Measurements from ENCODE around the gene ARL15. TPM values are rescaled to one million over a fixed set of nuclear protein-coding genes. Genes with fewer than 3 reads are reported as not detected.
A peak's percentile ranks its signal among the peaks of the same experiment; 100 is the strongest.

The ARL15 gene
- total and polyA plus RNA-seq, 9 donors: 14.9 to 34.0 (median 19.2) TPM

- WGBS, 3 donors: 87 to 90% (median 89%) methylated on average over 5 of the region's 5 CpGs
- no peak overlapping the region for H3K27ac ChIP-seq
- no peaks in the 10 kb centered on the region for H3K36me3 ChIP-seq
- H3K9me3 ChIP-seq: no peaks in the 10 kb centered on the region
- H3K4me3 ChIP-seq: no peak overlapping the region
- intact Hi-C loops (cut with DNase I): loop anchor here in 1 of 4 donors (10.0 kb wide), 2 partner anchors 99 to 169 kb away; no protein-coding TSS in a partner anchor
- no peak for DNase-seq
- H3K27me3 ChIP-seq: no peaks in the 10 kb centered on the region
- TF ChIP-seq CTCF (IDR thresholded peaks at IDR 0.05): no peak
- TF ChIP-seq POLR2A (IDR thresholded peaks at IDR 0.05): no peak
- no peak for TF ChIP-seq EP300 (IDR thresholded peaks at IDR 0.05)
- no peaks in the 10 kb centered on the region for H3K4me1 ChIP-seq (ENCODE audit: insufficient read depth)
Observed at GRCh38 chr5:54315736-54316528, 5.6 kb upstream of the ARL15 start.

DNA sequence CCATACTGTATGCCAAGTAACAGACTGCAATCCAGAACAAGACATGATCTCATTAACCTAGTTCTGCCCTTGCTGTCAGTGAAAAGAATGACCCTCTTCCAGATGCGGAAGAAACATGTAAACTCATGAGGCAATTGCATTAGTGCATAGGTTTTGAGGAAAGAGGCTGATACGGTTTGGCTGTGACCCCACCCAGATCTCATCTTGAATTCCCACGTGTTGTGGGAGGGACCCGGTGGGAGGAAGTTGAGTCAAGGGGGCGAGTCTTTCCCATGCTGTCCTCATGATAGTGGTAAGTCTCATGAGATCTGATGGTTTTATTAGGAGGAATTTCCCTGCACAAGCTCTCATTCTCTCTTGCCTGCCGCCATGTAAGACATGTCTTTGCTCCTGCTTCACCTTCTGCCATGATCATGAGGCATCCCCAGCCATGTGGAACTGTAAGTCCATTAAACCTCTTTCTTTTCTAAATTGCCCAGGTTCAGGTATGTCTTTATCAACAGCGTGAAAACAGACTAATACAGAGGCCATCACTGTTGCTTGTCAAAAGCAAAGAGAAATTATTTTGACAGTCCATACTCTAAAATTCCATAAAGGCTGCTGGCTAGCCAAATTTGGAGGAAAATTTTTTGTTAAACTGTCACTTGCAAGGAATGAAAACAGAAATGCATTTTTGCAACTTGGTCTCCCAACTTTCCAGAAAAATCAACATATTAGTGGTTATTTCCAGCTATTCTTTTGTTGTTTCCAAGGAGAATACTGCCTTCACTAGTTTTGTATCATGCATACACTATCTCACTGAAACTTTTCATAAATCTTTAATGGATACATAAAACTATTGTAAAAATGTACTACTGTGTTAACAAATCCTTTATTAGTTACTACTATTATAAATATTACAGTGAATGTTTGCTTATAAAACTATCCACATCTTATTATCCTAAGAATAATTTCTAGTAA is 3.2 kb upstream of the ARL15 start:
- Histone ChIP-seq H3K27ac (no peak overlapping the region), H3K4me1 (ENCODE audit: insufficient read depth) (no peaks in the 10 kb centered on the region), H3K4me3 (no peak overlapping the region), H3K9me3 (no peaks in the 10 kb centered on the region), H3K27me3 (no peaks in the 10 kb centered on the region), H3K36me3 (no peaks in the 10 kb centered on the region)
- DNase-seq: no peak
- intact Hi-C loops (cut with DNase I): loop anchor here in 1 of 4 donors (10.0 kb wide), 2 partner anchors 101 to 171 kb away; no protein-coding TSS in a partner anchor
- no peak for TF ChIP-seq CTCF (IDR thresholded peaks at IDR 0.05)
- TF ChIP-seq POLR2A (IDR thresholded peaks at IDR 0.05): no peak
- no peak for TF ChIP-seq EP300 (IDR thresholded peaks at IDR 0.05)
- 77 to 86% (median 85%) methylated on average over 7 of the region's 7 CpGs for WGBS, 3 donors

DNA sequence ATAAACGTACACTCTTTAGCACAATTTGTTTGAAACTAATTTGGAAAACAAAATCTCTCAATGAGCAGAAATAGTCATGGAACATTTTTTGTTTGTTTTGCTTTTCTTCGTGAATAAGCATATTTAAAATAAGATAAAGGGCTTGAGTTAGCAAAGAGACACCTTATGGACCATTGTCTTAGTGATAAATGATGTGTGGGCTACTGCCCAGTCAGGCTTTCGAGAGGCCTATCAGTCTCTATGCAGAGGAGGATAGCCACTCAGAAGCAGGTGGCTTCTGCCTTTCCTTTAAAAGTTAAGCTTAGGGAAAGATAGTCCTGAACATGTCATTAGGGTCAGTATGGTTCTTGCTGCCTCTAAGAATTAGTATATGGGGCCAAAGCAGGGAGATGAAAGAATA is 2.1 kb upstream of the ARL15 start:
- intact Hi-C loops (cut with DNase I): loop anchor here in 1 of 4 donors (10.0 kb wide), 2 partner anchors 102 to 172 kb away; no protein-coding TSS in a partner anchor
- H3K36me3 ChIP-seq: no peaks in the 10 kb centered on the region
- no peak overlapping the region for H3K4me3 ChIP-seq
- no peaks in the 10 kb centered on the region for H3K27me3 ChIP-seq
- no peak overlapping the region for H3K27ac ChIP-seq
- DNase-seq: no peak
- no peaks in the 10 kb centered on the region for H3K9me3 ChIP-seq
- WGBS, 3 donors: 57 to 70% (median 62%) methylated on average over 3 of the region's 3 CpGs
- H3K4me1 ChIP-seq (ENCODE audit: insufficient read depth): no peaks in the 10 kb centered on the region
- no peak for TF ChIP-seq POLR2A (IDR thresholded peaks at IDR 0.05)
- TF ChIP-seq CTCF (IDR thresholded peaks at IDR 0.05): no peak

- WGBS, 3 donors: 0 to 1% (median 1%) methylated on average over 16 of the region's 16 CpGs
- no peaks in the 10 kb centered on the region for H3K27me3 ChIP-seq
- no peaks in the 10 kb centered on the region for H3K9me3 ChIP-seq
- no peaks in the 10 kb centered on the region for H3K36me3 ChIP-seq
- no peaks in the 10 kb centered on the region for H3K4me1 ChIP-seq (ENCODE audit: insufficient read depth)
- peak overlapping the region; percentile 83 for H3K4me3 ChIP-seq
- DNase-seq: no peak
- intact Hi-C loops (cut with DNase I): loop anchor here in 1 of 4 donors (10.0 kb wide), 2 partner anchors 104 to 174 kb away; no protein-coding TSS in a partner anchor
- TF ChIP-seq POLR2A (IDR thresholded peaks at IDR 0.05): no peak
- TF ChIP-seq CTCF (IDR thresholded peaks at IDR 0.05): no peak
- TF ChIP-seq EP300 (IDR thresholded peaks at IDR 0.05): no peak
- H3K27ac ChIP-seq: peak overlapping the region in 1 of 2 donors; percentile 19
Observed at GRCh38 chr5:54311176-54311677, 854 bp upstream of the ARL15 start.
